ENCODE measurements around the gene NELL1.

GRCh38 chr11:21622995-21623394, 953.6 kb downstream of the NELL1 start:
- TF ChIP-seq CTCF (IDR thresholded peaks at IDR 0.05), result no peak
- no peak for TF ChIP-seq POLR2A (IDR thresholded peaks at IDR 0.05)
